ENCODE results near the gene STAMBPL1.
"Not testable (repeated sequence)": the region's sequence is repeated elsewhere in the genome, so short reads cannot be mapped to it uniquely, and the experiment has no call there.

Gene STAMBPL1

DNA sequence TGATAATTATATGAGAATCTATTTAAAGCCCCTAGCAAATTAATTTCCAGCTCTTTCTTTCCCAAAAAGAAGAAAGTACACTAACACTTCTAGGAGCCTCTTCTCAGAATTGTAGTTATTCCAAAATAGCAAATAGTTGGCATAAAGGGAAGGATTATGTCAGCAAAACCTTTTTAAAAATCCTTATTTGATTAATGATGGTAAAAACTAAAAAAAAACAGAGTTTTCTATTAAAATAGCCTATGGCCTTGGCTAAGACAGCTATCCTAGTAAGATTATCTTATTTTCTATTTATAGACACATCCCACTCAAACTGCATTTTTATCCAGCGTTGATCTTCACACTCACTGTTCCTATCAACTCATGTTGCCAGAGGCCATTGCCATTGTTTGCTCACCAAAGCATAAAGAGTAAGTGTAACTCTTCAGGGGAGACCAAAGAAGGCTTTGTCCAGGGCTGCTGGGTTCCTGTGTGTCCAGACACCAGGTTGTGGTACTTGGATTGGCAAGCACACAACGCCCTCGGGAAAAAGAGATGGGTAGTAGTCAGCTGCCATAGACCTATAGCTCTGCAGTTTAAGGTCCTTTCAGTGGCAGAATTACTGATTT is 41.0 kb downstream of the STAMBPL1 start:
- DNase-seq (ENCODE audit: low read depth): no peak

DNA sequence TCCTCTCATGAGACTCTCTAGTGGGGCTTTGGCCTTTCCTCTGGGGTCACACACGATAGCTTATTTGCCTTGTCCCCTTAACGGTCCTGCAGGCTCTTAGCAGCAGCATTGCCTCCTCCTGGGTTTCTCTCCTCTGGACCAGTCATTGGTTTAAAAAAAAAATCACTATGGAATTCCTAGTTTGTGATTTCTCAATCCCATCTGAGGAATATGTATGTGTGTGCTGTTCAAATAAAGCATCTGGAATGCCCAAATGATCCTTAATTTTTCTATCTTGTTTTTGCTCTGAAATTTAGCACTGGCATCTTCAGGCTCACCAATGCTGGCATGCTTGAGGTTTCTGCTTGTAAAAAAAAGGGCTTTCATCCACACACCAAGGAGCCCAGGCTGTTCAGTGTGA is 42.0 kb downstream of the STAMBPL1 start:
- DNase-seq (ENCODE audit: low read depth): no peak

DNA sequence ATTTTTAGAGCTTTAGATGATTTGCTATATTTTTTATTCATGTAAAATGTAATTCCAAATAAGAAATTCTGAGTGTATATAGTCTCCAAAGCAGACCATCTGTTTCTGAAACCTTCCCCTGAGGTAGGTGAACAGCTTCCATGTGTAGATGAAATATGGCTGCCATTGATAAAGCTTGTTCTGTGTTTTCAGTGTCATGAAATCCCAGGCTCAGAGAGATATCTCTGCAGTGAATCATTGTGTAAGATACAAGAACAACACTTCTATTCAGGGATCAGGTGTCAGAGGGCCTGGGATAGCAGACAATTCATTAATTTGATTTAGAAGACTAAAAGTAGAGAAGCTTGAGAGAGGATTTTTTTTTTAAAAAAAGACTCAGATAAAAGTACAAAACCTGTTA is 43.5 kb downstream of the STAMBPL1 start:
- no peak for DNase-seq (ENCODE audit: low read depth)

DNA sequence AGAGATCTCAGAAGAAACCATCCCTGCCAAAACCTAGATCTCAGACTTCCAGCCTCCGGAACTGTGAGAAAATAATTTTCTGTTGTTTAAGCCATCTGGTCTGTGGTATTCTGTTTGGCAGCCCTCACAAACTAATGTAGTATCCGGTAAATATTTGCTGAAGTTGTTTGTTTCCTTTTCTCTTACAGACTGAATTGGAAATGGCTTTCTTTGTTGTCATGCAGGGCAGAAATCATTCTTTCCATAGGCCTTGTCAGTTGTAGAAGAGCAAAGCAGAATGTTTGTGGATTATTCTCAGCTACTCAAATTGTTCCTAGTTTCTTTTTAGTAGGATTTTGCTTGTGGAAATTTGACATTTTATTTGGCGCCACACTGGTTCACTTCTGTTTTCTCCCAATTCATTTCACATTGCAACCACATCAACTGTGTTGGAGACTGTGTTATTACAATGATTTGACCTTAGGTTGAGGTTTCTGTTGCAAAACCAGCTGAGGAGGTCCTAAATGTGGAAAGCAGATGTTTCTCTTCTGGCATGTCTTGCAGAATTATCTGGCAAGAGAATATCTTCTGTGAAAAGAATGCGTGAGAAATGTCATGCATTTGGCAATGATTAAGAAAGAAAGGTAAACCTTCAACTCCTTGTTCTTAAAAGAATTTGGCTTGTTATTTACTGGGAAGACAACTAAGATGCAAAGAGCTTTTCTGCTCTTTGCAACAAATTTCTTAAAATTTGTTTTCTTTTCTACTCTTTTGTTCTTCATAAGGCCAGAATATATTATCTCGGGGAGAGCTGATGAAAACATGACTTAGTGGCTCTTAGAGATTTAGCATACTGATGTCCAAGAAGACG is 46.7 kb downstream of the STAMBPL1 start:
- DNase-seq (ENCODE audit: low read depth): peak; percentile 93

DNA sequence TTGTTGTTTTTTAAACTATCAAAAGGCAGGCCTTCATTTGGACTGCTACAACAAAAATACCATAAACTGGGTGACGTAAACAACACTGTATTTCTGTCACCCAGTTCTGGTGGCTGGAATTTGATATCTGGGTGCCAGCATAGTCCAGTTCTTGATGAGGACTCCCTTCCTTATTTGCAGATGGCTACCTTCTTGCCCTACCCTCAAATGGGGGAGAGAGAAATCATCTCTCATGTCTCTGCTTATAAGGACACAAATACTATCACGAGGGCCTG is 47.3 kb downstream of the STAMBPL1 start:
- no peak for DNase-seq (ENCODE audit: low read depth)

GRCh38 chr10:88928254-88928653 is 48.2 kb downstream of the STAMBPL1 start:
- DNase-seq (ENCODE audit: low read depth): no peak

GRCh38 chr10:88931548-88931947 is 51.5 kb downstream of the STAMBPL1 start:
- DNase-seq (ENCODE audit: low read depth): no peak

GRCh38 chr10:88932029-88932428 is 52.0 kb downstream of the STAMBPL1 start:
- DNase-seq (ENCODE audit: low read depth): not testable (repeated sequence)

DNA sequence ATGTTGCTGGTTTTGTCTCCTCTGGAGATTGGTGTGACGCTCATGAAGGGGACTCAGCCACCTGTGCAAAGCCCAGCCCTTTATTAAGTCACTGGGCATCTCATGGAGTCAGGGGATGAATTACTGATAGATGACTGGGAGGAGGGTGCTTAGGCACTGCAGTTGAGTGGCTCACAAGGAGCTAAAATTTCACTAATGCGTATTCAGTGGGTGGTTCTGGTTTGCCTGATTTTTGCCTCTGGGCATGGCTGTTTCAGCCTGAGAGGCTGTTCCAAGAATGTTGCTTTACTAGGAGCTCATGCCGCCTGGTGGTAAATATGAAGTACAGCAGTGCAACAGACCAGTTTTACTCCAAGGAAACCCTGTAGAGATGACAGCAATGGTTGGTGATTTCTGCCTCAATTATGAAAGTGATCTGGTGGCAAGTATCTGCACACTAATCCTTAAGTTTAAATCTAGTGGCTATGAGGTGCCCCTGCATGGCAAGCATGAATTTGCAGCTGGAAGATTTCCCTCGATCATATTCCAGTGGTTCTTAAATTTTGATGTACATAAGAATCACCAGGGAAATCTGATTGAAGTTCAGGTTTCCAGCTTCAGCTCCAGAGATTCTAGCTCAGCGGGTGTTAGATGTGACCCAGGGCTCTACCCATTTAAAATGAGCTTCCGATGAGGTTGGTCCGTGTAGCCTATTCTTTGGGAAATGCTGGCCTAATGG is 52.7 kb downstream of the STAMBPL1 start:
- peak; percentile 80 for DNase-seq (ENCODE audit: low read depth)

- no peak for DNase-seq (ENCODE audit: low read depth)
Measured at GRCh38 chr10:88933564-88933963, 53.5 kb downstream of the STAMBPL1 start.

DNA sequence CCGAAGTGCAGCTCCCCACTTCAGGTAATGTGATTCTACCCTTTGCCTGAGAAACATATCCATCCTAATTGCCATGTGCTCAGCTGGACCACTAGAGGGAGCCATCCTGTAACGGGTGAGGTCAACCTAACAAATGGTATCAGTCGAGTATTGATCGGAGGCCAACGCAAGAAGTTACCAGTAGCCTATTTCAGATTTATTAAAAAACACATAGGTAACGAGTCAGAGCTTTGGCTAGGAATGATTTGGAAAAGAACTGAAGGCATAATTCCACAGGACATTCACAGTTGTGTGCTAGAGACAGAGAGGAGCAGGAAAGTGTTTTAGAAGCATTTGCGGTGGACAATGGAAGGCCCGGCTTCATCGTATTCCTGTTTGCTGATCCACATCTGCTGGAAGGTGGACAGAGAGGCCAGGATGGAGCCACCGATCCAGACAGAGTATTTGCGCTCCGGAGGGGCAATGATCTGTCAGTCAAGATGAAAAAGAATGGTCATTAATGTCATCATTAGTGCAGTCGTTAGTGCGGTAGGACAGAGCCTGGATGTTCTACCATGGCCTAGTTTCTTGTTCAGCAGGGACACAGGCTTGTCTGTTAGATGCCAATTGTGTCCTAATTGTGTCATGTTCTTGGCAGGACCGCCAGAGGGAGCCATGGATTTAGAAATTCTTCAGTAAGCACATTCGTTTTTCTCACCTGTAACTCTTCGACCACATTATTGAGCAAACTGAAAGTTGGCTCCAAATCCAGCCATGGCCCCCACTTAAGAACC is 55.0 kb downstream of the STAMBPL1 start:
- peak; percentile 55 for DNase-seq (ENCODE audit: low read depth)

- DNase-seq (ENCODE audit: low read depth): no peak
Measured at GRCh38 chr10:88936656-88937055, 56.6 kb downstream of the STAMBPL1 start.

DNA sequence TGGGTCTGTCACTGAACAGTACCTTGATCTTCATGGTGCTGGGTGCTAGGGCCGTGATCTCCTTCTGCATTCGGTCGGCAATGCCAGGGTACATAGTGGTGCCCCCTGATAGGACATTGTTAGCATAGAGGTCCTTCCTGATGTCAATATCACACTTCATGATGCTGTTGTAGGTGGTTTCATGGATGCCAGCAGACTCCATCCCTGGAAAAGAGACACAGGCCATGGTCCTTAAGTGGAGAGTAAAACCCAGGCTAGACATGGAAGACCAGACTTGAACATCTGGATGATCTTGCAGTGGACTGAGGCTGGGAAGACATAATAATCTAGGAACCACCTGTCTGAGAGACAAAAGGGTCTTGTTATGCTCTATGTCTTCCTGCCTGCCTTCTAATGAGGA is 58.0 kb downstream of the STAMBPL1 start:
- DNase-seq (ENCODE audit: low read depth): no peak

- DNase-seq (ENCODE audit: low read depth): no peak
Measured at GRCh38 chr10:88938938-88939337, 58.9 kb downstream of the STAMBPL1 start.

DNA sequence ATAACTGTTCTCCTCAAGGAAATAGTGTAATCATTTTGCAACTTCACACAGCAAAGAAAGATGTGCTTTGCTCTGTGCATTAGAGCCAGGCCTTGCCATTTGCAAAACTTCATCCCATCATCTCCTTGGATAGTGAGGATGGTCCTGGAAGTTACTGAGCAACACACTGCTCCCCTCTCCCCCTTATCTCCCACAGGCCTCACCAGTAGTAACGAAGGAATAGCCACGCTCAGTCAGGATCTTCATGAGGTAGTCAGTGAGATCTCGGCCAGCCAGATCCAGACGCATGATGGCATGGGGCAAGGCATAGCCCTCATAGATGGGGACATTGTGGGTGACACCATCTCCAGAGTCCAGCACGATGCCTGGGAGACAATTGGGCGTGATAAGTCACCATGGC is 61.0 kb downstream of the STAMBPL1 start:
- no peak for DNase-seq (ENCODE audit: low read depth)

- DNase-seq (ENCODE audit: low read depth): no peak
Measured at GRCh38 chr10:88943778-88944177, 63.7 kb downstream of the STAMBPL1 start.

DNA sequence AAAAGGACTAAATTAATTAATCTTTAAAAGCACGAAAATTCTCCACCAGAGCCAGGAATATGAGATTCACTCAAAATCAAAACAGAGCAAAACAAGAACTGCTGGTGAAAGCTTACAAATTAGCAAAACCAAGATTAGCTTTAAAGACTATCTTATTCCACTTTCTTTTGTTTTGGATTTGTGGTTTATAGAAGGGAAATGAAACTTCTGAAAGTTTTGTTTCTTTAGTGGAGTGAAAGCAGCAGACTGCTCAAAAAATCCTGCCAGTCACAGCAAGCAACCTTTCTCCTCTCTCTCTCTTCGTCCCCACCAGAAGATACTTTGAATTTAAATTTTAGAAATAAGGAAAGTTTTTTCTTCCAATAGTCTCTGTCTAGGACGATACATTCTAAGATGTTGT is 64.8 kb downstream of the STAMBPL1 start:
- DNase-seq (ENCODE audit: low read depth): no peak

- no peak for DNase-seq (ENCODE audit: low read depth)
Measured at GRCh38 chr10:88946200-88946599, 66.2 kb downstream of the STAMBPL1 start.

GRCh38 chr10:88946965-88947590 is 67.0 kb downstream of the STAMBPL1 start:
- DNase-seq (ENCODE audit: low read depth): no peak

- DNase-seq (ENCODE audit: low read depth): no peak
Measured at GRCh38 chr10:88949051-88949450, 69.0 kb downstream of the STAMBPL1 start.

GRCh38 chr10:88949912-88950837 is 70.1 kb downstream of the STAMBPL1 start:
- DNase-seq (ENCODE audit: low read depth): no peak

Data from GM04504 (cell line).